GM23338 (cell line): ENCODE measurements around the gene KIRREL3.

Experiments
- CTCF ChIP-seq, 2 experiments: fragments of 200-600 bp in 1 of 2; sonication (generic) in 1 of 2; conservative IDR thresholded peaks; 2 replicates each; pipeline versions ENCODE4 v1.5.1 to v1.6.1; 2016 to 2017; ENCODE audit warnings: antibody characterized with exemption in 2 of 2, low read depth in 2 of 2, mild to moderate bottlenecking in 2 of 2, moderate library complexity in 1 of 2
- EZH2 ChIP-seq: fragments of 200-600 bp; sonication (generic); IDR thresholded peaks from one replicate; pipeline ENCODE4 v1.8.0; 2017; ENCODE audit warnings: antibody characterized with exemption, mild to moderate bottlenecking, low read depth; ENCODE audit not compliant: unreplicated experiment
- POLR2AphosphoS5 ChIP-seq: IDR thresholded peaks from 2 replicates; pipeline ENCODE4 v1.6.1; 2016; ENCODE audit warnings: antibody characterized with exemption, low read depth
- REST ChIP-seq: IDR thresholded peaks from one replicate; pipeline ENCODE4 v1.6.1; 2018; ENCODE audit warnings: antibody characterized with exemption; ENCODE audit not compliant: unreplicated experiment
- TF ChIP-seq, protein P1 (sequence below): IDR thresholded peaks from 2 replicates; pipeline ENCODE4 v1.6.1; 2016; ENCODE audit warnings: antibody characterized with exemption

DNA sequence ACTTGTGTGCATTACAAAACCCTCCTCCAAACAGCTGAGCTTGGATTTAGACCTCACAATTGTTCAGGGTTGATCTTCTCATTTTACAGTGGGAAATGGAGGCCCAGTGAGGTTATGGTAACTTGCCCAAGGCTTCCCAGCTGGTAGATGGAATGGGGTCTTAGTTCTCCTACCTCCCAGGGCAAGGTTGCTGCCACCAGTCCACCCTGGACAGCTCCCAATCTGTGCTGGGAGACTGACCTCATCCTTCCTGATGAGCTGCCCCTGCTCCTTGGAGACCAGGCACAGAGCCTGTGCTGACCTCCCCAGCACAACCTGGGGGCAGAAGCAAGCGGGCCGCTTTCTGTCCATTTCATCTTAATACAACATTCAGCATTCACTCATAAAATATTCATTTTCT, 454.4 kb downstream of the KIRREL3 start:
- TF ChIP-seq CTCF (conservative IDR thresholded peaks at IDR 0.05; ENCODE audit: low read depth in 2 of 2) (no peak), POLR2AphosphoS5 (no peak), REST (peak; percentile 73), EZH2 (no peak)
- TF ChIP-seq, protein P1, sequence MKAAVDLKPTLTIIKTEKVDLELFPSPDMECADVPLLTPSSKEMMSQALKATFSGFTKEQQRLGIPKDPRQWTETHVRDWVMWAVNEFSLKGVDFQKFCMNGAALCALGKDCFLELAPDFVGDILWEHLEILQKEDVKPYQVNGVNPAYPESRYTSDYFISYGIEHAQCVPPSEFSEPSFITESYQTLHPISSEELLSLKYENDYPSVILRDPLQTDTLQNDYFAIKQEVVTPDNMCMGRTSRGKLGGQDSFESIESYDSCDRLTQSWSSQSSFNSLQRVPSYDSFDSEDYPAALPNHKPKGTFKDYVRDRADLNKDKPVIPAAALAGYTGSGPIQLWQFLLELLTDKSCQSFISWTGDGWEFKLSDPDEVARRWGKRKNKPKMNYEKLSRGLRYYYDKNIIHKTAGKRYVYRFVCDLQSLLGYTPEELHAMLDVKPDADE, result no peak
